HEK293T (cell line): ENCODE measurements around the gene CPM.

Experiments used
- CTCF ChIA-PET: fragments of 350-600 bp; formaldehyde crosslinking; extraction: SDS; loops from one replicate; lab custom pipeline; 2021; ENCODE audit warnings: antibody characterized with exemption, inconsistent platforms; lab: Yijun Ruan, JAX
- POLR2A ChIA-PET: fragments of 350-600 bp; formaldehyde crosslinking; extraction: SDS; loops from one replicate; lab custom pipeline; 2020; ENCODE audit warnings: antibody characterized with exemption, inconsistent platforms; lab: Yijun Ruan, JAX
- DNase-seq: peaks from one replicate; pipeline ENCODE4 v3.0.0; 2012; ENCODE audit warnings: mixed read lengths; ENCODE audit errors: extremely low spot score
- ARNT ChIP-seq: fragments of 450-650 bp; IDR thresholded peaks from 2 replicates; pipeline ENCODE4 v1.6.1; 2017; ENCODE audit warnings: mild to moderate bottlenecking
- BHLHE40 ChIP-seq: fragments of 450-650 bp; IDR thresholded peaks from 2 replicates; pipeline ENCODE4 v1.6.1; 2016; ENCODE audit warnings: mild to moderate bottlenecking, moderate library complexity, borderline replicate concordance
- CTBP1 ChIP-seq: fragments of 450-650 bp; IDR thresholded peaks from 2 replicates; pipeline ENCODE4 v1.6.1; 2016; ENCODE audit warnings: borderline replicate concordance
- ELF4 ChIP-seq: fragments of 450-650 bp; IDR thresholded peaks from 2 replicates; pipeline ENCODE4 v1.6.1; 2017; ENCODE audit warnings: antibody characterized with exemption
- FOXA1 ChIP-seq: fragments of 450-650 bp; IDR thresholded peaks from 2 replicates; pipeline ENCODE4 v1.6.1; 2016; ENCODE audit warnings: mild to moderate bottlenecking
- FOXK2 ChIP-seq: fragments of 450-650 bp; IDR thresholded peaks from 2 replicates; pipeline ENCODE4 v1.6.1; 2016; ENCODE audit warnings: mild to moderate bottlenecking
- FOXM1 ChIP-seq: fragments of 450-650 bp; IDR thresholded peaks from 2 replicates; pipeline ENCODE4 v1.6.1; 2017; ENCODE audit warnings: mild to moderate bottlenecking, borderline replicate concordance
- HDGF ChIP-seq: fragments of 450-650 bp; IDR thresholded peaks from 2 replicates; pipeline ENCODE4 v1.6.1; 2017; ENCODE audit warnings: antibody characterized with exemption, borderline replicate concordance
- L3MBTL2 ChIP-seq: fragments of 450-650 bp; conservative IDR thresholded peaks from 2 replicates; pipeline ENCODE4 v1.6.1; 2016; ENCODE audit warnings: mild to moderate bottlenecking
- LEF1 ChIP-seq: fragments of 450-650 bp; IDR thresholded peaks from 2 replicates; pipeline ENCODE4 v1.6.1; 2017; ENCODE audit warnings: mild to moderate bottlenecking, borderline replicate concordance
- NFRKB ChIP-seq: fragments of 450-650 bp; IDR thresholded peaks from 2 replicates; pipeline ENCODE4 v1.6.1; 2016; ENCODE audit warnings: mild to moderate bottlenecking, moderate library complexity
- SP1 ChIP-seq: fragments of 450-650 bp; IDR thresholded peaks from 2 replicates; pipeline ENCODE4 v1.6.1; 2017
- SUZ12 ChIP-seq: fragments of 450-650 bp; IDR thresholded peaks from 2 replicates; pipeline ENCODE4 v1.6.1; 2016; ENCODE audit warnings: mild to moderate bottlenecking
- TARDBP ChIP-seq: fragments of 450-650 bp; IDR thresholded peaks from 2 replicates; pipeline ENCODE4 v1.6.1; 2016
- ZNF384 ChIP-seq: fragments of 450-650 bp; IDR thresholded peaks from 2 replicates; pipeline ENCODE4 v1.6.1; 2016
- TF ChIP-seq, protein P1 (sequence below): fragments of 450-650 bp; IDR thresholded peaks from 2 replicates; pipeline ENCODE4 v1.6.1; 2016

The CPM gene

GRCh38 chr12:68913682-68914081 is 19.3 kb downstream of the CPM start:
- POLR2A ChIA-PET = no interaction called here
- CTCF ChIA-PET = no interaction called here
- TF ChIP-seq, protein P1, sequence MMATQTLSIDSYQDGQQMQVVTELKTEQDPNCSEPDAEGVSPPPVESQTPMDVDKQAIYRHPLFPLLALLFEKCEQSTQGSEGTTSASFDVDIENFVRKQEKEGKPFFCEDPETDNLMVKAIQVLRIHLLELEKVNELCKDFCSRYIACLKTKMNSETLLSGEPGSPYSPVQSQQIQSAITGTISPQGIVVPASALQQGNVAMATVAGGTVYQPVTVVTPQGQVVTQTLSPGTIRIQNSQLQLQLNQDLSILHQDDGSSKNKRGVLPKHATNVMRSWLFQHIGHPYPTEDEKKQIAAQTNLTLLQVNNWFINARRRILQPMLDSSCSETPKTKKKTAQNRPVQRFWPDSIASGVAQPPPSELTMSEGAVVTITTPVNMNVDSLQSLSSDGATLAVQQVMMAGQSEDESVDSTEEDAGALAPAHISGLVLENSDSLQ = no peak
- TF ChIP-seq LEF1 (no peak), FOXK2 (no peak), CTBP1 (no peak), NFRKB (no peak), ZNF384 (no peak), SP1 (no peak), ARNT (no peak), FOXM1 (no peak), SUZ12 (no peak), ELF4 (no peak), FOXA1 (no peak), L3MBTL2 (no peak)
- DNase-seq = no peak

DNA sequence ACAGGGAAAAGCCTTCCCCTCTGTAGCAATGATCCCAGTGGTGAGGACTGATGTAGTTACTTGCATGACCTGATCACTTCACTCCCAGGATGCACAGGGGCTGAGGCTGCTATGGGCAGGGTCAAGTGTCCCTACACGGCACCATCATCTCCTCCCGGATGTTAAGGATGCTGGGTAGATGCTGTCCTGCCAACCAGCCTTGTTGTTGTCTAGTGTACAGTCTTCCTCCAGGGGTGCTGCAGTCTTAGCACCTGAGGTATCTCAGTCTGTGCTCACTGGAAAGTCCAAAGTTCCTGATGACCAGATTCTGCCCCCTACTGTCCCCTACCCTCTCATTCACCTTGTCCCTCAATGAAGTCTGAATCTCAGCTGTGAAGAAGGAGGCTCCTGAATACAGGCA is 20.1 kb downstream of the CPM start:
- TF ChIP-seq FOXM1 = no peak
- TF ChIP-seq SUZ12 = no peak
- TF ChIP-seq TARDBP = no peak
- TF ChIP-seq L3MBTL2 = no peak
- no peak for TF ChIP-seq ZNF384
- no peak for TF ChIP-seq HDGF
- TF ChIP-seq LEF1 = no peak
- no peak for TF ChIP-seq CTBP1
- TF ChIP-seq SP1 = no peak
- no peak for TF ChIP-seq NFRKB
- TF ChIP-seq BHLHE40 = no peak
- TF ChIP-seq ARNT = no peak
- TF ChIP-seq ELF4 = no peak
- TF ChIP-seq FOXA1 = no peak
- POLR2A ChIA-PET = no interaction called here
- DNase-seq = no peak
- CTCF ChIA-PET = no interaction called here

DNA sequence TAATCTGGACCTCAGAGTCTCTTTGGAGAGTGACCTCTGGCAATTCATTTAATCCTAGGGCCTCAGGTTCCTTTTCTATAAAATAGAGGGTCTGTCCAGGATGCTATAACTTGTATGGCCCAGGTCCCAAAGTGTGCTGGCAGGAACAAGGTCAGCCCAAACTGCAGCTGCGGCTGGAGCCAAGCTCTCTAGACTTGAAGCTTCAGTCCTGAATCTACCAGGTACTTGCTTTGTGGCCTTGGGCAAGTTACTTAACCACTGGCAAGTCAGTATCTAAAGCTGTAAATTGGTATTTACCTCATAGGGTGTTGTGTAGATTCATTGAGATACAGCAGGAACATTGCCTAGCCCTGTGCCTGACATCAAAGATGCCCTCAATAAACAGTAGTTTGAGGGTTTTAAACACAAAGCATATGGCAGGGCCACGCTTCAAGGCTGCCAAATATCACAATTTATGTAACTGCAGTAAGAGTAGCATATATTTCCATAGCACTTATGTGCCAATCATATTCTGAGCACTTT is 21.7 kb downstream of the CPM start:
- ChIA-PET CTCF (no interaction called here), POLR2A (no interaction called here)
- TF ChIP-seq ZNF384 (no peak), LEF1 (no peak), L3MBTL2 (no peak), SUZ12 (no peak), CTBP1 (no peak), NFRKB (no peak), FOXK2 (no peak), SP1 (no peak), HDGF (no peak)
- TF ChIP-seq, protein P1 = no peak

GRCh38 chr12:68910128-68910527 is 22.8 kb downstream of the CPM start:
- ChIA-PET POLR2A (no interaction called here), CTCF (no interaction called here)
- TF ChIP-seq FOXK2 (no peak), FOXM1 (no peak), FOXA1 (no peak)
- DNase-seq = no peak

More for the DNA sequence above, 21.7 kb downstream of the CPM start:
- DNase-seq = no peak

- POLR2A ChIA-PET = no interaction called here
- DNase-seq = no peak
- TF ChIP-seq FOXA1 = no peak
- TF ChIP-seq BHLHE40 = no peak
- TF ChIP-seq ELF4 = no peak
- no peak for TF ChIP-seq ZNF384
- CTCF ChIA-PET = no interaction called here
Observed at GRCh38 chr12:68908076-68908475, 24.9 kb downstream of the CPM start.

DNA sequence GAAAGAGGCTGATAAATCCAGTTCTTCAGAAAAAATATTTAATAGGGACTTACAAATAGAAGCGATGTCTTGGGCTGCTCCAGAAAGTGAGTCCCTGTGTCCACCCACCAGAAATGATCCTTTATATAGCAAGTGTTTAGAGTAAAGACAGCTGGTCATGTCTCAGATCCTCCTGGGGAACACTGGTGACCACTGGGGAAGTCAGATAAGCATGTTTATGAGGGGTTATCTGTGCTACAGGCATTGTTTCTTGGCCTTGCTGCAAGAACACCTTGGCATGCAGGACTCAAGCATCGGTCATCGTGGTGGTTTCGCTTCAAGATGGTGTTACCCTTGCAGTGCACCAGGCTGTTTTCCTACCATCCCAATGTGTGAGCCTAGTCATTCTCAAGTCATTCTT is 27.2 kb downstream of the CPM start:
- CTCF ChIA-PET = no interaction called here
- no peak for DNase-seq
- TF ChIP-seq ZNF384 = no peak
- TF ChIP-seq ARNT = no peak
- TF ChIP-seq, protein P1 = no peak
- no peak for TF ChIP-seq ELF4
- no peak for TF ChIP-seq SP1
- TF ChIP-seq L3MBTL2 = no peak
- no peak for TF ChIP-seq BHLHE40
- no peak for TF ChIP-seq NFRKB
- TF ChIP-seq CTBP1 = no peak
- no peak for TF ChIP-seq HDGF
- TF ChIP-seq FOXA1 = no peak
- TF ChIP-seq FOXK2 = no peak
- no peak for TF ChIP-seq SUZ12
- TF ChIP-seq LEF1 = no peak
- TF ChIP-seq TARDBP = no peak
- no peak for TF ChIP-seq FOXM1
- POLR2A ChIA-PET = no interaction called here
